ENCODE data around the gene TBC1D21.
"Not testable (repeated sequence)": the region's sequence is repeated elsewhere in the genome, so short reads cannot be mapped to it uniquely, and the experiment has no call there.

The TBC1D21 gene

DNA sequence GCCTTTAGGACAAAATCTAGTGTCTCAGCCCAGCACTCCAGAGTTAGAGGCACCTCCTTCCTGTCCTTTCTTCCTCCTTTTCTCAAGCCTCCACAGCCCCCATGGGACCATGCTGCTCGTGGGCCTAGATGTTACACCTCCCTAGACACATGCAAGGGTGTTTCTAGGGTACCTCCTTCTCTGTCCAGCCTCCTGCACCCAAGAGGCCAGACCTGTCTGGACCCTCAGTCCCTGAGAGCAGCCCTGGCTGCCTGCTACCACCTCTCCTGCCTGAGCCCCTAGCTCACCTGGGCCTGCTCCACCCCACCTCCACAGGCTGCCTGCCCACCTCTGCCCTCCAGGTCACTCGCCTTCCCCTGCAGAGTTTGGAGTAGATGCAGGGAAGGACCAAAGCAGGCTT lies 58.1 kb downstream of the TBC1D21 start:
- DNase-seq: no peak

DNA sequence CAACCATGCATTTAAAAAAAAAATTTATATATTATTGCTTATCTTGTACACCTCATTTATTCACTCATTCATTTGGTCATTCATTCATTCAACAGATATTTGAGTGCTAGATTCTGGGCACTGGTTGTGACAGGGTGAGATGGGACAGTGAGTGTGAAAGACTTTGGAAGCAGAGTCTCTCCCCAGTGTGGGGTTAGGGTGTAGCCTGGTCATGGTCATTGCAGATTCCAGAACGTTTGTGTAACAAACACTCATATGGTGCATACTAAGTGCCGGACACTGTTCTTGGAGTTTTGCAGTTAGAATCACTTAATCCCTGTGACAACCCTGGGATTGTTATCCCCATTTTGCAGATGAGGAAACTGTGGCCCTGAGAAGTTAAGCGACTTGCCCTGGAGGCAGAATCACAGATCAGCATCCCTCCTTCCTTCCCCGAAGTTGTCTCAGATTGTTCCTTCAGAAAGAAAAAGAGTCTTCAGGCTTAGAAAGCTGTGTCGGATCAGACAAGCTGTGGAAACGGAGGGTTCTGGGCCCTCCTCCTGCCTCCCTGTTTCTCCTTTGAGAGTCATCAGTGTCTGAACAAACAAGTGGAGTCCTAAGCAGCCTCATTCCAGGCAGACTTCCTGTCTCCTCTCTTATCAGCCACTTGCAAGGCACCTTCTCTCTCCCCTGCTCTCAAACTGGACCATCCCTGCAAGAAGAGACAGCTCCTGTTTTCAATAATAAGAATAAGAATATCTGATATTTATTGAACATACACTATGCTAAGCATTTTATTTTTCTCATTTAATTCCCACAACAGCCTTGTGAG lies 59.2 kb downstream of the TBC1D21 start:
- DNase-seq: no peak

DNA sequence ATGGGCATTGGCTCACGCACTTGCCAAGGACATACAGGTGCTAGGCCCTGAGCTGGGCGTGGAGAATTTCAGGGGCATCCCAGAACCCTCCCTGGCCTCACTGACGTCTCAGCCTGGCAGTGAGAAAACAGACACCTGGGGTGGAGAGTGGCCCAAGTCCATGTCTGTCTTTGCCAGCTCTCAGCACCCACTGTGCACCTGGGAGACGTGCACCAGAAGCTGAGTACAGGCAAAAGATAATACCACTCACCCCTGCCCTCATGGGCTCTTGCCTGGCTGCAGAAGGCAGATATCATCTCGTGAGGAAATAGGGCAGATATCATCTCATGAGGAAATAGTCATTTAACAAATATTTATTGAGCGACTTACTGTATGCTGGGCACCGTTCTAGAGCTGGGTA lies 60.9 kb downstream of the TBC1D21 start:
- no peak for DNase-seq

DNA sequence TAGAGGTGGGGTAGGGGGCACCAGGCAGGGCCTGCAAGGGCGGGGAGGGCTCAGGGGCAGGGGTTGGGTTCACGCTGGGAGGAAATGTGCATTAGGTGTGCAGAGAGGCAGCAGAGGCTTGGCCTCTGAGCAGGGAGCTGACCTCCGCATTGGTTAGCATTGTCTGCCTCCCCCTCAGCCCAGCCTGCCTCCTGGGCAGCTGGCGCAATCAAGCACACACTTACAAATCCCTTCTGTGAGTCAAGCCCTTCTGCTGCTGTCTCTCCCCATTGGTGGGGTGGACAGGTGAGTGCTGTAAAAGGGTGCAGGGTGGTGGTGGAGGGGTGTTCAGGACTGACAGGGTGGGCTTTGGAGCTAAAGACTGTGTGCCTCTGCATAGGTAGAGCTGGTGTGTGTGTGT lies 62.2 kb downstream of the TBC1D21 start:
- no peak for DNase-seq

DNA sequence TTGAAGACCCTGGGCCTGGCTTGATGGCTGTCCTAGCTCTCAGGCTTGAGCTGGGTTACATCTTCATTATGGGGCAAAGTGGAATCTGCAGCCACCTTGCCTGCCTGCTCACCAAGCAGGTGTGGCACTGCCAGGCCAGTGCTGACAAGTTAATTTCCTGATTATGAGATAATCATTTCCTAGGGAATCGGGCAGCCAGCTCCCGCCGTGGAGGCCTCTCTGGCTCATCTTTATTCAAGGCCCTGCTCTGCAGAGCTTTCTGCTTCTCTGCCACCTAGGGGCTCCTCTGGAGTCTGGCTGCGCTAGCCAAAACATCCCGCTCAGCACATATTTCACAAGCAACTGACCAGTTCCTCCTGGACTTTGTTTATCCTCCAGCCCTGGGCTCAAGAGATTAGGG lies 62.8 kb downstream of the TBC1D21 start:
- no peak for DNase-seq

DNA sequence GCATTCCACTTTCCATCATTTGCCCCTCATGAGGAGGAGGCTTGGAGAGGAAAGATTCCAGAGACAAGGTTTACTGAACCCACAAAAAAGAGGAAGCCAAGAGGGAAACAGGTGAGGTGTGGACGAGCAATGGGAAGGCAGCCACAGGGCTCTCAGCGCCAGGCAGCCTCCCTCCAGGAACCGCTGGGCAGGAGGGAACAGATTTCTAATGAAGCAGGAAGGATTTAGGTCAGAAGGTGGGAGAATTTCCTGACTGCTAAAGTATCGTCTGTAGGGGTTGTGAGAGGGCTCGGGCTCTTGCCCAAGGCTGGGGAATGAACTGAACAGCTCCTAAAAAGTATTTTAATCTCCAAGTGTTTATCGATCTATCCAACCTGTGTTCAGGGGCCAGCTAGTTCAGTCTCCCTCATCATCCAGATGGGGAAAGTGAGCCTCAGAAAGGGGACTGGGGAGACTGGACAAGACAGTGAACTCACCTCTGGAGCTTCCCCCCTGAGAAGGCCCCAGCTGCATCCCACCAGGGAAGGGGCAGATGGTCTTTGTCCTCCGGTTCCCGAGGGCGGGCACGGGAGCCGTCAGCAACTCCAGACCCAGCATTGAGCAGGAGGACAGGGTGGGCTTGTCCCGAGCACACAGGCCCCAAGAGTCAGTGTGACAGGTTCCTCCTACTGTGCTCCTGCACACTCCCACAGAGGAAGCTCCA lies 63.4 kb downstream of the TBC1D21 start:
- no peak for DNase-seq

DNA sequence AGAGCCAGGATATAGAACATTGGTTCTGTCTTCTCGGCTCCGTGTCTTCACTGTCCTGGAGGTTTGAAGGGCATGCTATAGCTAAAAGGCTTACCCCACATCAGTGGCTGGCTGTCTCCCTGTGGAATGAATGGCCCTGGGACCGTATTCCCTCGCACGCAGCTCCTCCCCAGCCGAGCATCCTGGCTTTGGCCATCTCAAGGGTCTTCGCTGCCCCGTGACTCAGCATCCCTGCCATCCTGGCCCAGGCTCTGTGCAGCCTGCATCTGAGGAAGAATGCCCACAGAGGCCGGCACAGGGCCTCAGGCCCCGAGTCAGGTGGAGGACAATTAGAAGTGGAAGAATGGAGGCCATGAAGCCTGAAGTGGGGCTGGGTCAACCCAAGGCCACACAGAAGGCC lies 63.9 kb downstream of the TBC1D21 start:
- no peak for DNase-seq

DNA sequence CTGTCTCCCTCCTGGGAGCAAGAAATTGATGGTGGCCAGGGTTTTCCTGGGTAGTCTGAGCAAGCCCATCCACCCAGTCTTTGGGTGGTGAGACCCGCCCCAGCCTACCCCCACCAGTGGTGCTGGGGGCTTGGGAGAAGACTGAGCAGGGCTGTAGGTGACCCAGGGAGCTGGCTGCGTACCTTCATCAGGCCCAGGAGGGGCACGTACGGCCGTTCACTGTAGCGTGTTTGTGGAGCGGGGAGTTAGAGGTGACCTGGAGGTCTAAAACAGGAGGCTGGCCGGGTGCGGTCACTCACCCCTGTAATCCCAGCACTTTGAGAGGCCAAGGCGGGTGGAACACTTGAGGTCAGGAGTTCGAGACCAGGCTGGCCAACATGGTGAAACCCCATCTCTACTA lies 64.4 kb downstream of the TBC1D21 start:
- DNase-seq: no peak

DNA sequence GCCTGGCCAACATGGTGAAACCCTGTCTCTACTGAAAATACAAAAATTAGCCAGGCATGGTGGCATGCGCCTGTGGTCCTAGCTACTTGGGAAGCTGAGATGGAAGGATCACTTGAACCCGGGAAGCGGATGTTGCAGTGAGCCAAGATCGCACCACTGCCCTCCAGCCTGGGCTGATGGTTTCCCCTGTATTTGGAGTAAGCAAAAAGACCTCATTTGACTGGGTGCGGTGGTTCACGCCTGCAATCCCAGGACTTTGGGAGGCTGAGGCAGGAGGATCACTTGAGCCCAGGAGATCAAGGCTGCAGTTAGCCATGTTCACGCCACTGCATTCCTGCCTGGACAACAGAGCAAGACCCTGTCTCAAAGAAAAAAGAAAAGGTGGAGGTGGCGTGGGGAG lies 65.2 kb downstream of the TBC1D21 start:
- not testable (repeated sequence) for DNase-seq

All from NK-92 treated with Interleukin-12 subunit alpha and Interleukin-12 subunit beta, amount 100 ng/mL, for 24 hours (cell line).